ENCODE data around the gene AGRP. TPM values are rescaled to one million over a fixed set of nuclear protein-coding genes. Genes with fewer than 3 reads are reported as not detected.

AGRP gene
- polyA plus RNA-seq, 4 donors: 0.10 TPM; not detected in 3

GRCh38 chr16:67447508-67448076 lies 35.8 kb downstream of the AGRP start:
- H3K4me3 ChIP-seq (ENCODE audit: low read depth in 1 of 3, low read length in 3 of 3): no peak overlapping the region
- peak overlapping the region in 2 of 3 donors; percentile 33 to 76 for H3K27ac ChIP-seq (ENCODE audit: low read depth in 1 of 3, low read length in 2 of 3)
- peak in 1 of 2 donors; percentile 84 for DNase-seq
- H3K36me3 ChIP-seq (ENCODE audit: control insufficient read depth in 3 of 3, insufficient read depth in 2 of 3, low read depth in 1 of 3, low read length in 3 of 3): peaks cover 3 to 97% (median 11%) of the 10 kb centered on the region in 3 donors
- peaks cover 22 to 66% (median 33%) of the 10 kb centered on the region in 3 donors for H3K4me1 ChIP-seq (ENCODE audit: control insufficient read depth in 3 of 3, insufficient read depth in 2 of 3, low read depth in 1 of 3, low read length in 2 of 3)
- no peak for FAIRE-seq
- WGBS, 3 donors: 67 to 75% (median 72%) methylated on average over 6 of the region's 6 CpGs
- no peaks in the 10 kb centered on the region for H3K27me3 ChIP-seq (ENCODE audit: control insufficient read depth in 3 of 3, insufficient read depth in 3 of 3, low read length in 3 of 3)
- no peaks in the 10 kb centered on the region for H3K9me3 ChIP-seq (ENCODE audit: control insufficient read depth in 2 of 2, insufficient read depth in 1 of 2, low read depth in 1 of 2, low read length in 1 of 2)

GRCh38 chr16:67446968-67447507 lies 36.3 kb downstream of the AGRP start:
- peak overlapping the region; percentile 21 to 76 (median 33) for H3K27ac ChIP-seq (ENCODE audit: low read depth in 1 of 3, low read length in 2 of 3)
- no peak for DNase-seq
- FAIRE-seq: no peak
- H3K4me1 ChIP-seq (ENCODE audit: control insufficient read depth in 3 of 3, insufficient read depth in 2 of 3, low read depth in 1 of 3, low read length in 2 of 3): peaks cover 22 to 61% (median 33%) of the 10 kb centered on the region in 3 donors
- 74 to 90% (median 85%) methylated on average over 8 of the region's 8 CpGs for WGBS, 3 donors
- no peak overlapping the region for H3K4me3 ChIP-seq (ENCODE audit: low read depth in 1 of 3, low read length in 3 of 3)
- H3K27me3 ChIP-seq (ENCODE audit: control insufficient read depth in 3 of 3, insufficient read depth in 3 of 3, low read length in 3 of 3): no peaks in the 10 kb centered on the region
- H3K36me3 ChIP-seq (ENCODE audit: control insufficient read depth in 3 of 3, insufficient read depth in 2 of 3, low read depth in 1 of 3, low read length in 3 of 3): peaks cover 3 to 97% (median 11%) of the 10 kb centered on the region in 3 donors
- H3K9me3 ChIP-seq (ENCODE audit: control insufficient read depth in 2 of 2, insufficient read depth in 1 of 2, low read depth in 1 of 2, low read length in 1 of 2): no peaks in the 10 kb centered on the region

GRCh38 chr16:67445913-67446907 lies 37.1 kb downstream of the AGRP start:
- Histone ChIP-seq H3K4me1 (ENCODE audit: control insufficient read depth in 3 of 3, insufficient read depth in 2 of 3, low read depth in 1 of 3, low read length in 2 of 3) (peaks cover 19 to 54% (median 33%) of the 10 kb centered on the region in 3 donors), H3K4me3 (ENCODE audit: low read depth in 1 of 3, low read length in 3 of 3) (no peak overlapping the region), H3K27me3 (ENCODE audit: control insufficient read depth in 3 of 3, insufficient read depth in 3 of 3, low read length in 3 of 3) (no peaks in the 10 kb centered on the region), H3K36me3 (ENCODE audit: control insufficient read depth in 3 of 3, insufficient read depth in 2 of 3, low read depth in 1 of 3, low read length in 3 of 3) (peaks cover 3 to 97% (median 6%) of the 10 kb centered on the region in 3 donors), H3K9me3 (ENCODE audit: control insufficient read depth in 2 of 2, insufficient read depth in 1 of 2, low read depth in 1 of 2, low read length in 1 of 2) (no peaks in the 10 kb centered on the region), H3K27ac (ENCODE audit: low read depth in 1 of 3, low read length in 2 of 3) (peak overlapping the region; percentile 27 to 76 (median 53))
- 46 to 59% (median 55%) methylated on average over 12 of the region's 12 CpGs for WGBS, 3 donors
- FAIRE-seq: no peak
- peak; percentile 71 to 74 for DNase-seq

- peaks cover 14 to 54% (median 33%) of the 10 kb centered on the region in 3 donors for H3K4me1 ChIP-seq (ENCODE audit: control insufficient read depth in 3 of 3, insufficient read depth in 2 of 3, low read depth in 1 of 3, low read length in 2 of 3)
- peaks cover 0 to 97% (median 6%) of the 10 kb centered on the region in 3 donors for H3K36me3 ChIP-seq (ENCODE audit: control insufficient read depth in 3 of 3, insufficient read depth in 2 of 3, low read depth in 1 of 3, low read length in 3 of 3)
- H3K4me3 ChIP-seq (ENCODE audit: low read depth in 1 of 3, low read length in 3 of 3): no peak overlapping the region
- DNase-seq (peak in 1 of 2 donors; percentile 11), FAIRE-seq (no peak)
- no peaks in the 10 kb centered on the region for H3K27me3 ChIP-seq (ENCODE audit: control insufficient read depth in 3 of 3, insufficient read depth in 3 of 3, low read length in 3 of 3)
- no peaks in the 10 kb centered on the region for H3K9me3 ChIP-seq (ENCODE audit: control insufficient read depth in 2 of 2, insufficient read depth in 1 of 2, low read depth in 1 of 2, low read length in 1 of 2)
- 60 to 83% (median 63%) methylated on average over 3 of the region's 3 CpGs for WGBS, 3 donors
- H3K27ac ChIP-seq (ENCODE audit: low read depth in 1 of 3, low read length in 2 of 3): peak overlapping the region; percentile 27 to 54 (median 53)
These were observed 37.9 kb downstream of the AGRP start for GRCh38 chr16:67445441-67445912.

GRCh38 chr16:67445126-67445426 lies 38.3 kb downstream of the AGRP start:
- H3K36me3 ChIP-seq (ENCODE audit: control insufficient read depth in 3 of 3, insufficient read depth in 2 of 3, low read depth in 1 of 3, low read length in 3 of 3): peaks cover 0 to 97% (median 9%) of the 10 kb centered on the region in 3 donors
- H3K27ac ChIP-seq (ENCODE audit: low read depth in 1 of 3, low read length in 2 of 3): no peak overlapping the region

GRCh38 chr16:67444259-67445125 lies 38.9 kb downstream of the AGRP start:
- FAIRE-seq (no peak), DNase-seq (no peak)
- 65 to 80% (median 69%) methylated on average over 21 to 22 of the region's 22 CpGs for WGBS, 3 donors
- Histone ChIP-seq H3K9me3 (ENCODE audit: control insufficient read depth in 2 of 2, insufficient read depth in 1 of 2, low read depth in 1 of 2, low read length in 1 of 2) (no peaks in the 10 kb centered on the region), H3K27ac (ENCODE audit: low read depth in 1 of 3, low read length in 2 of 3) (peak overlapping the region in 1 of 3 donors; percentile 21), H3K4me1 (ENCODE audit: control insufficient read depth in 3 of 3, insufficient read depth in 2 of 3, low read depth in 1 of 3, low read length in 2 of 3) (peaks cover 14 to 46% (median 31%) of the 10 kb centered on the region in 3 donors), H3K27me3 (ENCODE audit: control insufficient read depth in 3 of 3, insufficient read depth in 3 of 3, low read length in 3 of 3) (no peaks in the 10 kb centered on the region), H3K36me3 (ENCODE audit: control insufficient read depth in 3 of 3, insufficient read depth in 2 of 3, low read depth in 1 of 3, low read length in 3 of 3) (peaks cover 0 to 96% (median 9%) of the 10 kb centered on the region in 3 donors), H3K4me3 (ENCODE audit: low read depth in 1 of 3, low read length in 3 of 3) (no peak overlapping the region)

More at GRCh38 chr16:67445126-67445426, 38.3 kb downstream of the AGRP start:
- Histone ChIP-seq H3K4me3 (ENCODE audit: low read depth in 1 of 3, low read length in 3 of 3) (no peak overlapping the region), H3K27me3 (ENCODE audit: control insufficient read depth in 3 of 3, insufficient read depth in 3 of 3, low read length in 3 of 3) (no peaks in the 10 kb centered on the region), H3K4me1 (ENCODE audit: control insufficient read depth in 3 of 3, insufficient read depth in 2 of 3, low read depth in 1 of 3, low read length in 2 of 3) (peaks cover 14 to 52% (median 33%) of the 10 kb centered on the region in 3 donors), H3K9me3 (ENCODE audit: control insufficient read depth in 2 of 2, insufficient read depth in 1 of 2, low read depth in 1 of 2, low read length in 1 of 2) (no peaks in the 10 kb centered on the region)
- DNase-seq (no peak), FAIRE-seq (no peak)
- 86 to 94% (median 91%) methylated on average over 7 of the region's 7 CpGs for WGBS, 3 donors

GRCh38 chr16:67443265-67443664 lies 40.1 kb downstream of the AGRP start:
- H3K27ac ChIP-seq (ENCODE audit: low read depth in 1 of 3, low read length in 2 of 3): peak overlapping the region in 1 of 3 donors; percentile 11
- DNase-seq: no peak

More at GRCh38 chr16:67443265-67443664, 40.1 kb downstream of the AGRP start:
- no peak for FAIRE-seq
- Histone ChIP-seq H3K4me1 (ENCODE audit: control insufficient read depth in 3 of 3, insufficient read depth in 2 of 3, low read depth in 1 of 3, low read length in 2 of 3) (peaks cover 11 to 33% (median 27%) of the 10 kb centered on the region in 3 donors), H3K9me3 (ENCODE audit: control insufficient read depth in 2 of 2, insufficient read depth in 1 of 2, low read depth in 1 of 2, low read length in 1 of 2) (no peaks in the 10 kb centered on the region), H3K36me3 (ENCODE audit: control insufficient read depth in 3 of 3, insufficient read depth in 2 of 3, low read depth in 1 of 3, low read length in 3 of 3) (peaks cover 10 to 98% (median 15%) of the 10 kb centered on the region in 3 donors), H3K27me3 (ENCODE audit: control insufficient read depth in 3 of 3, insufficient read depth in 3 of 3, low read length in 3 of 3) (no peaks in the 10 kb centered on the region), H3K4me3 (ENCODE audit: low read depth in 1 of 3, low read length in 3 of 3) (no peak overlapping the region)
- whole genome bisulfite sequencing, 3 donors: 77 to 91% (median 86%) methylated on average over 6 of the region's 6 CpGs

All from small intestine (tissue), 7 donors.